GM12892 (cell line): Measurements from ENCODE around the gene PBX1.

Experiments
- POLR2A ChIP-seq: IDR thresholded peaks from 2 replicates; pipeline ENCODE4 v1.6.1; 2011; ENCODE audit warnings: low read depth, low read length, control low read depth
- POLR2AphosphoS5 ChIP-seq: IDR thresholded peaks from 2 replicates; pipeline ENCODE4 v1.6.1; 2011; ENCODE audit warnings: low read depth, low read length, control low read depth

- TF ChIP-seq POLR2AphosphoS5 (no peak), POLR2A (no peak)
These were observed 19.7 kb downstream of the PBX1 start for GRCh38 chr1:164578479-164579200.
